KBM-7 (cell line): ENCODE data around the gene RPL41.

Source experiments
- DNase-seq: peaks from one replicate; pipeline ENCODE4 v3.0.0-alpha.2; 2015
- in situ Hi-C: fragments of 300-500 bp; cut with MboI; formaldehyde crosslinking; loops from 2 replicates; pipeline ENCODE4 v1.14.3; 2020; ENCODE audit warnings: low sequenced_read_pairs, low pct_unique_long_range_greater_than_20kb, mixed read lengths

Gene RPL41

DNA sequence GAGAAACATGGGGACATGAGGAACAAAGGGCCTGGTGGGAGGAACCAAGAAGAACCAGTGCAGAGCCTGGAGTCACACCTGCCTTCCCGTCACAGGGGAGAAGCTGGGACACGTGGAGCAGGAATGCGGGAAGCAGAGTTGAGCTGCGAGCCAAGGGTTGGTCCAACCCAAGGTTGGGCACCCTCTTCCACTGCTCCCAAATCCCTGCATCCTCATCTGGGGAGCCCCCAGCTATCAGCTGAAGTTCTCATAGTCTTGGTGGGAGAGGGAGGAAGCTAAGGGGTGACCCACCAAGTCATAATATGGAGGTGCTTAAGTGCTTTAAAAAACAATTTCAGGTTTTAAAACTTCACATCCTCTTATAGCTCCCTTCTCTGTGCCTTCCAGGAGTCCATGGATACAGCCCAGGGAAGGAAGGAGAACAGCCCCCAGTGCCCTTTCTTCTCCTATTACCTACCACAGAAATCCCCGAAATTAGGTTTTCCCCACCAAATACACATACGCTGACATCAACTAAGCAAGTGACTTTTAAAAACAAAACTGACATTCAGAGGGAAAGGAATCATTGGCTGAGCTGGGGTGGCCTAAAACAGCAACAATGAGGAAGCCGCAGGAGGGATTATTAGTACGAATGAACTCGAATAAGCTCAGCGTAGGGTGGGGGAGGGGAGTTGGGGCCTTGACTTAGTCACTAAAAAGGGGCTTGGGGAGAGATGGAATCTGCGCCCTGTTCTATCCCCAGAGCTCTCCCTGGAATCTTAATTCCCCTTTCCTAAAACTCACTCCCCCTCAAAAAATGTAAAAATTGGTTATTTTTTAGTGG, 46.2 kb downstream of the RPL41 start:
- DNase-seq, result no peak
- in situ Hi-C loops, result no loop called here

DNA sequence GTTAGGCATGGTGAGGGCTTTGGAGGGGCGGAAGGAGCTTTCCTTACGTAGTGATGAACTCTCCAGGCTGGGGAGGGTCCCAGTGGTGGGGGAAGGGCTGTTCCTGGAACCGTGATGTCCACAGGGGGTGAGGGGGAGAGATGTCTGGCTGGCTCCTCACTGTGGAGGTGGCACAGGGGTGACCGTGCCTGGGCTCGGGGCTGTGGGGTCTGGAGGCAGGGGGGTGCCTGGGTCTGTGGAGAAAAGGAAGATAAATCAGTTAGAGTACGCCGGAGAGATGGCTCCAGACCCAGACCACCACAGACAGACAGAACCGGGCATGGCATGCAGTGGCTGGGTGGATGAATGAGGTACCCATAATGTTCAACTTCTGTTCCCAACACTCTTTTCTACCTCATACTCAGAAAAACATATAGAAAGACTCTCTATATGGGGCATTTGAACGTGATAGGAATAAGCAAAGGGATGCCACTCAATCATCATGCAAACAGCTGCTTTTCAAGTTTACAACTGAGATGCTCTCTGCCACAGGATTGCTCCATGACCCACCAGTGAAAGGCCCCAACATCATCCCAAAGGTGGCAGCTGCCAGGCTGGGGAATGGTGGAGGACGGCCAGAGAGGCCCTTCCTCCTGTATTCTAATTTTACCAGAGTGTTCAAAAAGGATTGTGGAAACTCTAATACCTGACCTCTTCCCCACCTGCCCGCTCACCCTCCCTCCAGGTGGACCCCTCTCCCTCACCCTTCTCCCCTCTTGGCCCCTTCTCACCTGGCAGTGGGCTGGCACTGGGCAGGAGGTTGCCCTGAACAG, 47.3 kb downstream of the RPL41 start:
- in situ Hi-C loops, result no loop called here
- DNase-seq, result no peak

DNA sequence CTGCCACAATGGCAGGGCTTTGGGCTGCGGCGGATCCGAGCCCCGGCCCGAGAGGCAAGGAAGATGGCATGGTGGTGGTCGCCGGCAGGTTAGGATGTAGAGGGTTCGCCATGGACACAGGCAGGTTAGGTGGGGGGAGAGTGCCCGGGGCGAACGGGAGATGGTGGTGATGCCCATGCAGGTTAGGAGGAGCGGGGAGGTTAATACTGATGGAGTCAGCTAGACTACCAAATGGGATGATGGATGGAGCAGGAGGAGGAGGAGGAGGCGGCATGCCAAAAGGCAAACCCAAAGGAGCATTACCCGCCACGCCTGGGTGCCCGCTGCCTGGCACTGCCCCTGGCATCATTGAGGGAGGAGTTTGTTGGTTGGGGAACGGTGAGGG, 47.9 kb downstream of the RPL41 start:
- no peak for DNase-seq
- in situ Hi-C loops, result no loop called here

DNA sequence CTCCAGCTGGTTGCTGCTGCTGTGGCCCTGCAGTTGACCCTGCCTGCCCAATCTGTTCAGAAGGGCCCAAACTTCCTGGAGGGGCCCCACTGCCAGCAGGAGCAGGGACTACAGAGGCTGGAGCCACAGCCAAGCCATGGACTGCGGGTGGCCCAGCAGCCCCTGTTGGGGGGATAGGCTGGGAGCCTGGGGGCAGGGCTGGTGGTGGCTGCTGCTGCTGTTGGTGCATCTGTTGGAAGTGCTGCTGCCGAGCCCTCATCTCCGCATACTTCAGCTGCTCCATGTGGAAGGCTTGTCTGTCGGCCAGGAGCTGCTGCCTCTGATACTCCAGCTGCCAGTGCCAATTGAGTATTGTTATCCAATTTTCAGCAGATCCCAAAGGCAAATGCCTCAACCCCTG, 48.9 kb downstream of the RPL41 start:
- DNase-seq, result no peak
- in situ Hi-C loops, result no loop called here
